HL-60 (cell line): ENCODE measurements around the gene BMPR2.

Experiments used
- DNase-seq, 2 experiments: peaks; one replicate each; pipeline ENCODE4 v3.0.0-alpha.2; 2010 to 2020; ENCODE audit warnings: low read depth in 1 of 2, low spot score in 1 of 2
- H3K27ac ChIP-seq: fragments of 250-450 bp; sonication (Bioruptor Pico); replicated peaks from 2 replicates; pipeline ENCODE4 v1.5.1; 2020; ENCODE audit warnings: mild to moderate bottlenecking, moderate library complexity
- H3K27me3 ChIP-seq: fragments of 250-450 bp; sonication (Bioruptor Pico); 2 replicates; pipeline ENCODE4 v1.5.1; 2021; ENCODE audit warnings: mild to moderate bottlenecking, moderate library complexity; ENCODE audit not compliant: insufficient read depth, poor library complexity, severe bottlenecking
- H3K4me3 ChIP-seq: replicated peaks from 2 replicates; pipeline ENCODE4 v1.5.1; 2011; ENCODE audit warnings: mild to moderate bottlenecking, control low read depth, low read length; ENCODE audit not compliant: insufficient read depth
- CTCF ChIP-seq: IDR thresholded peaks from one replicate; pipeline ENCODE4 v1.5.1; 2011; ENCODE audit warnings: low read length, control low read depth, inconsistent platforms; ENCODE audit not compliant: insufficient read depth
- GABPA ChIP-seq: IDR thresholded peaks from 2 replicates; pipeline ENCODE4 v1.6.1; 2012; ENCODE audit warnings: low read depth
- POLR2AphosphoS5 ChIP-seq: IDR thresholded peaks from 2 replicates; pipeline ENCODE4 v1.6.1; 2012; ENCODE audit warnings: low read depth
- REST ChIP-seq: IDR thresholded peaks from 2 replicates; pipeline ENCODE4 v1.6.1; 2012; ENCODE audit warnings: low read depth; ENCODE audit not compliant: insufficient replicate concordance
- SPI1 ChIP-seq: IDR thresholded peaks from 2 replicates; pipeline ENCODE4 v1.6.1; 2012; ENCODE audit warnings: low read depth, mild to moderate bottlenecking, borderline replicate concordance

BMPR2 gene

GRCh38 chr2:202508686-202509085 is 132.6 kb downstream of the BMPR2 start:
- no peak for TF ChIP-seq GABPA
- TF ChIP-seq CTCF = no peak
- TF ChIP-seq SPI1 = no peak
- Histone ChIP-seq H3K4me3 (no peak overlapping the region), H3K27me3 (no peaks in the 10 kb centered on the region), H3K27ac (no peak overlapping the region)
- DNase-seq = no peak

GRCh38 chr2:202510911-202511310 is 134.8 kb downstream of the BMPR2 start:
- H3K27me3 ChIP-seq = no peaks in the 10 kb centered on the region
- no peak for TF ChIP-seq REST
- no peak for TF ChIP-seq SPI1
- no peak for TF ChIP-seq GABPA
- no peak for TF ChIP-seq CTCF
- no peak for TF ChIP-seq POLR2AphosphoS5
- no peak overlapping the region for H3K27ac ChIP-seq
- no peak overlapping the region for H3K4me3 ChIP-seq
- no peak for DNase-seq

- DNase-seq = no peak
- H3K27me3 ChIP-seq = no peaks in the 10 kb centered on the region
- no peak overlapping the region for H3K4me3 ChIP-seq
- TF ChIP-seq CTCF (no peak), REST (no peak), SPI1 (no peak), POLR2AphosphoS5 (no peak), GABPA (no peak)
- no peak overlapping the region for H3K27ac ChIP-seq
Measured at GRCh38 chr2:202512176-202512575, 136.0 kb downstream of the BMPR2 start.

GRCh38 chr2:202514732-202515131 is 138.6 kb downstream of the BMPR2 start:
- H3K27me3 ChIP-seq = no peaks in the 10 kb centered on the region
- H3K27ac ChIP-seq = no peak overlapping the region
- no peak overlapping the region for H3K4me3 ChIP-seq
- TF ChIP-seq SPI1 = no peak
- TF ChIP-seq POLR2AphosphoS5 = no peak
- no peak for TF ChIP-seq REST
- TF ChIP-seq GABPA = no peak
- TF ChIP-seq CTCF = no peak
- DNase-seq = no peak
